PC-9 (cell line): ENCODE measurements around the gene KRT6C.

Source experiments
- CTCF ChIP-seq: fragments of 200-600 bp; sonication (generic); conservative IDR thresholded peaks from 2 replicates; pipeline ENCODE4 v1.6.1; 2017; ENCODE audit warnings: mixed run types, antibody characterized with exemption, mild to moderate bottlenecking, moderate library complexity
- EZH2 ChIP-seq: fragments of 200-600 bp; sonication (generic); IDR thresholded peaks from 2 replicates; pipeline ENCODE4 v1.8.0; 2017; ENCODE audit warnings: antibody characterized with exemption, low read depth

GRCh38 chr12:52419656-52420055 lies 53.9 kb downstream of the KRT6C start:
- TF ChIP-seq CTCF: no peak
- no peak for TF ChIP-seq EZH2
